HG03103 (cell line): ENCODE data around the gene SLC2A13.
"Not testable (repeated sequence)": the region's sequence is repeated elsewhere in the genome, so short reads cannot be mapped to it uniquely, and the experiment has no call there.

Source experiments
- ATAC-seq: cut with Tn5 transposase; IDR thresholded peaks from one replicate; pipeline ENCODE4 v1.9.1; 2021; ENCODE audit warnings: low read depth; ENCODE audit not compliant: unreplicated experiment

The SLC2A13 gene

GRCh38 chr12:39830171-39830570, 275.7 kb downstream of the SLC2A13 start:
- no peak for ATAC-seq

- ATAC-seq, result no peak
Measured at GRCh38 chr12:39824505-39825212, 281.2 kb downstream of the SLC2A13 start.

- no peak for ATAC-seq
Measured at GRCh38 chr12:39816671-39817185, 289.2 kb downstream of the SLC2A13 start.

GRCh38 chr12:39815746-39816145, 290.1 kb downstream of the SLC2A13 start:
- no peak for ATAC-seq

GRCh38 chr12:39814626-39815025, 291.3 kb downstream of the SLC2A13 start:
- no peak for ATAC-seq

GRCh38 chr12:39813776-39814175, 292.1 kb downstream of the SLC2A13 start:
- no peak for ATAC-seq

GRCh38 chr12:39812456-39812855, 293.4 kb downstream of the SLC2A13 start:
- not testable (repeated sequence) for ATAC-seq

GRCh38 chr12:39807043-39807442, 298.8 kb downstream of the SLC2A13 start:
- no peak for ATAC-seq

- no peak for ATAC-seq
Measured at GRCh38 chr12:39805651-39806050, 300.2 kb downstream of the SLC2A13 start.

- ATAC-seq, result no peak
Measured at GRCh38 chr12:39804898-39805297, 301.0 kb downstream of the SLC2A13 start.

GRCh38 chr12:39804479-39804878, 301.4 kb downstream of the SLC2A13 start:
- no peak for ATAC-seq

- ATAC-seq, result no peak
Measured at GRCh38 chr12:39803151-39803550, 302.7 kb downstream of the SLC2A13 start.

- ATAC-seq, result no peak
Measured at GRCh38 chr12:39798977-39799376, 306.9 kb downstream of the SLC2A13 start.

GRCh38 chr12:39798429-39798828, 307.5 kb downstream of the SLC2A13 start:
- ATAC-seq, result no peak

GRCh38 chr12:39795481-39795880, 310.4 kb downstream of the SLC2A13 start:
- no peak for ATAC-seq

- no peak for ATAC-seq
Measured at GRCh38 chr12:39792938-39793337, 312.9 kb downstream of the SLC2A13 start.

GRCh38 chr12:39788239-39788638, 317.6 kb downstream of the SLC2A13 start:
- ATAC-seq, result no peak

GRCh38 chr12:39785814-39786213, 320.1 kb downstream of the SLC2A13 start:
- not testable (repeated sequence) for ATAC-seq

GRCh38 chr12:39782026-39782545, 323.8 kb downstream of the SLC2A13 start:
- no peak for ATAC-seq

GRCh38 chr12:39780913-39781446, 324.9 kb downstream of the SLC2A13 start:
- no peak for ATAC-seq

GRCh38 chr12:39780411-39780912, 325.4 kb downstream of the SLC2A13 start:
- ATAC-seq, result no peak
